Measurements from ENCODE around the gene MMS22L. TPM values are rescaled to one million over a fixed set of nuclear protein-coding genes. Genes with fewer than 3 reads are reported as not detected.

MMS22L gene
- total RNA-seq, 1 donor from 2014 or later, result 22.0 TPM

DNA sequence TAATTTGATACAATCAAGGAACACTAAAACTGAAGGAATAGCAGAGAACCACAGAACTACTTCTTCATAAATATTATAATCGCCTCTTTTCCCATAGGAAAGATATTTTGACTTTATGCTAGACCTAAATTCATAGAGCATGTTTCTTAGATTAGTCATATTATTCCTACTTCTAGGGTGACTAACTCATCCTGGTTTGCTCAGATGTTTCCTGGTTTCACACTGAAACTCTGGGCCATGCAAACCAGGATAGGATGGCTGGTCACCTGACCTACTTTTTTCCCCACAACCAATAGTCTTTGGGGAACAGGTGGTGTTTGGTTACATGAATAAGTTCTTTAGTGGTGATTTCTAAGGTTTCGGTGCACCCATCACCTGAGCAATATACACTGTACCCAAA is 42.8 kb downstream of the MMS22L start:
- TF ChIP-seq, protein P1, sequence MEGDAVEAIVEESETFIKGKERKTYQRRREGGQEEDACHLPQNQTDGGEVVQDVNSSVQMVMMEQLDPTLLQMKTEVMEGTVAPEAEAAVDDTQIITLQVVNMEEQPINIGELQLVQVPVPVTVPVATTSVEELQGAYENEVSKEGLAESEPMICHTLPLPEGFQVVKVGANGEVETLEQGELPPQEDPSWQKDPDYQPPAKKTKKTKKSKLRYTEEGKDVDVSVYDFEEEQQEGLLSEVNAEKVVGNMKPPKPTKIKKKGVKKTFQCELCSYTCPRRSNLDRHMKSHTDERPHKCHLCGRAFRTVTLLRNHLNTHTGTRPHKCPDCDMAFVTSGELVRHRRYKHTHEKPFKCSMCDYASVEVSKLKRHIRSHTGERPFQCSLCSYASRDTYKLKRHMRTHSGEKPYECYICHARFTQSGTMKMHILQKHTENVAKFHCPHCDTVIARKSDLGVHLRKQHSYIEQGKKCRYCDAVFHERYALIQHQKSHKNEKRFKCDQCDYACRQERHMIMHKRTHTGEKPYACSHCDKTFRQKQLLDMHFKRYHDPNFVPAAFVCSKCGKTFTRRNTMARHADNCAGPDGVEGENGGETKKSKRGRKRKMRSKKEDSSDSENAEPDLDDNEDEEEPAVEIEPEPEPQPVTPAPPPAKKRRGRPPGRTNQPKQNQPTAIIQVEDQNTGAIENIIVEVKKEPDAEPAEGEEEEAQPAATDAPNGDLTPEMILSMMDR (IDR thresholded peaks at IDR 0.05; ENCODE audit: unreplicated experiment), result no peak
- H3K4me3 Mint-ChIP-seq, result no peak overlapping the region
- H3K27me3 Mint-ChIP-seq (ENCODE audit: low read depth), result no peaks in the 10 kb centered on the region

DNA sequence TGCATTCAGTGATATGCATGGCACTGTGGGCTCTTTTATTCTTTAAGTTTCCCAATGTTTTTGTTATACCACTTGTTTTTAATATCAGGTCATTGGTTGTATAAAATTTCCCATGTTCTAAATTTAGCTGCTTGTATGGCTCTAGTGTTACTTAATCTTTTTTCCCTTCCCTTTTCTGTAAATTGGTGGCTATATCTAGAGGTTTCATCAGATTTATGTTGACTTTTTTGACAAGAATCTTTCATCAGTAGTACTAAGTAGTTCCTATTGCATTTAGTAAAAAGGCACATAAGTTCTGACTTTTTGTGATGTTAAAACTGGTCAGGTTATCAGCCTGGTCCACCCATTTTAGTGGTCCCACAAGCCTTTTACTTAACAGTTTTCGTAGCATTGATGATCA is 51.1 kb downstream of the MMS22L start:
- DNase-seq (ENCODE audit: low spot score in 2 of 2, unreplicated experiment in 2 of 2), result no peak
- Mint-ChIP-seq H3K4me1 (no peaks in the 10 kb centered on the region), H3K36me3 (peaks cover 23% of the 10 kb centered on the region), H3K27me3 (ENCODE audit: low read depth) (no peaks in the 10 kb centered on the region), H3K27ac (no peak overlapping the region), H3K4me3 (no peak overlapping the region), H3K9me3 (peaks cover 3% of the 10 kb centered on the region)
- TF ChIP-seq, protein P1 (IDR thresholded peaks at IDR 0.05; ENCODE audit: unreplicated experiment), result no peak

More for the DNA sequence above, 42.8 kb downstream of the MMS22L start:
- no peak for DNase-seq (ENCODE audit: low spot score in 2 of 2, unreplicated experiment in 2 of 2)
- Mint-ChIP-seq H3K27ac (no peak overlapping the region), H3K4me1 (no peaks in the 10 kb centered on the region), H3K36me3 (peaks cover 49% of the 10 kb centered on the region), H3K9me3 (peaks cover 40% of the 10 kb centered on the region)

DNA sequence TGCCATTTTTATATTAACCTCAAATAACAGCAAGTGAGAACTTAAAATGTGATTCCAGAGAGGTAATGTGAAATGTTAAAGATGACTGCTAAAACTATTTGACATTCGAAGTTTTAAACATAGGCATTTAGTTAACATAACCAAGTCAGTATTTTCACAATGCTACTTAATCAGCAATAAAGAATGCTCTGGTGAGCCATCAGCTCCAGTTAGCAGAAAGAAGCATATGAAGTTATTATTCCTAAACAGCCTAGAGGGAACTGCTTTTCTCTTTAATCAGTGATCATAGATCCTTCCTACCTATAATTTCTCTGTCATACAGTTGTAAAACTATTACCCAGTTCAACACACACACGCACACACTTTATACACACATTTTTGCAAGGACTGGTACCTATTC is 60.1 kb downstream of the MMS22L start:
- no peaks in the 10 kb centered on the region for H3K27me3 Mint-ChIP-seq (ENCODE audit: low read depth)
- no peak overlapping the region for H3K27ac Mint-ChIP-seq
- H3K9me3 Mint-ChIP-seq, result no peaks in the 10 kb centered on the region
- DNase-seq (ENCODE audit: low spot score in 2 of 2, unreplicated experiment in 2 of 2), result no peak
- H3K4me1 Mint-ChIP-seq, result peaks cover 5% of the 10 kb centered on the region
- H3K36me3 Mint-ChIP-seq, result peaks cover 4% of the 10 kb centered on the region
- TF ChIP-seq, protein P1 (IDR thresholded peaks at IDR 0.05; ENCODE audit: unreplicated experiment), result no peak
- H3K4me3 Mint-ChIP-seq, result no peak overlapping the region

DNA sequence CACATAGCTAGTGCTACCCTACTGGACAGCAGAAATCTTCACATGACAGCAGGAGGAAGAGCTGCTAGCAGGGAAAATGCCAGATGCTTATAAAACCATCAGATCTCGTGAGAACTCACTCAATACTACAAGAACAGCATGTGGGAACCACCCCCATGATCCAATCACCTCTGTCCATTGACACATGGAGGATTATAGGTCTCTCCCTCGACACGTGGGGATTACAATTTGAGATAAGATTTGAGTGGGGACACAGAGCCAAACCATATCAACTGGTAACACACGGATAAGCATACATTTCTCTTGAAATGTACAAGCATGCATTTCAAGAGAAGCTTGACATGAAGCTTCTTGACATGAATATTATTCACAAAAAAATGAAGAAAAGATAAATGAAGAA is 64.1 kb downstream of the MMS22L start:
- H3K9me3 Mint-ChIP-seq, result no peaks in the 10 kb centered on the region
- no peak overlapping the region for H3K27ac Mint-ChIP-seq
- H3K4me3 Mint-ChIP-seq, result no peak overlapping the region
- peaks cover 2% of the 10 kb centered on the region for H3K36me3 Mint-ChIP-seq
- TF ChIP-seq, protein P1 (IDR thresholded peaks at IDR 0.05; ENCODE audit: unreplicated experiment), result no peak
- DNase-seq (ENCODE audit: low spot score in 2 of 2, unreplicated experiment in 2 of 2), result no peak
- peaks cover 9% of the 10 kb centered on the region for H3K4me1 Mint-ChIP-seq
- no peaks in the 10 kb centered on the region for H3K27me3 Mint-ChIP-seq (ENCODE audit: low read depth)

DNA sequence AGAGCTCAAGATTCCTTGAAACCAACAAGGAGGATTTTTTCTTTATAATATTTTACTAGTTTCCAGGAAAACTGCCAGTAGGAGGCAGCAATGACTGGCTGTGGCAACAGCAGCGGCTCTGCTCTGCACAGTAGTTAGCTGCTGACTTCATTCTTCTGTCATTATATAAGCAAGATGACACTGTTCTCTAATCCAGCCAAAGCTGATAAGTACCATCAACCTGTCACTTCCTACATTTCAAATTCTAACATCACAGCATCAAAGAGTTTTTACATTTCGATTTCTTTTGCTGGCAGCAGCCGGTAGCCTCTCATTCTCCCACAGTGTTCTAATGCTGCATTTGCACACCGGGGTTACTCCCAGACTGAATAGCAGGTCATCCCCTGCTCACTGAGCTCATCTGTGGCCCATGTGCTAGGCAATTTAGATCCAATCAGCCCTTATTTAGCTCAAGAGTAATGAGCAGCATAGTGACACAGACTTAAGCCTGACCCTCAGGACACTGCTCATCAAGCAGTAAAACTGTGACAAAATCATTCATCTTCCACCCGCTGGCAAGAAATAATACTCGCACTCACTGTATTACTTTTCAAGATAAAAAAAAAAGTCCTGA is 67.8 kb downstream of the MMS22L start:
- H3K27ac Mint-ChIP-seq, result peak overlapping the region; percentile 65

More for the DNA sequence above, 67.8 kb downstream of the MMS22L start:
- Mint-ChIP-seq H3K9me3 (no peaks in the 10 kb centered on the region), H3K4me1 (peaks cover 6% of the 10 kb centered on the region), H3K36me3 (peaks cover 4% of the 10 kb centered on the region), H3K4me3 (no peak overlapping the region), H3K27me3 (ENCODE audit: low read depth) (no peaks in the 10 kb centered on the region)
- DNase-seq (ENCODE audit: low spot score in 2 of 2, unreplicated experiment in 2 of 2), result no peak
- TF ChIP-seq, protein P1 (IDR thresholded peaks at IDR 0.05; ENCODE audit: unreplicated experiment), result peak; percentile 26
